Lower leg skin (tissue), 3 donors: ENCODE measurements around the gene SPRED2.

Experiments used
- CTCF ChIP-seq, 3 donors: fragments of 450-650 bp; IDR thresholded peaks; one replicate each; pipeline ENCODE4 v1.5.1; 2016; ENCODE audit warnings: antibody characterized with exemption in 3 of 3, mild to moderate bottlenecking in 3 of 3, moderate library complexity in 2 of 3
- POLR2A ChIP-seq, 2 donors: fragments of 450-650 bp; IDR thresholded peaks; one replicate each; pipeline ENCODE4 v1.6.1; 2016 to 2017; ENCODE audit warnings: antibody characterized with exemption in 2 of 2, mild to moderate bottlenecking in 1 of 2, moderate library complexity in 1 of 2

GRCh38 chr2:65349863-65350262, 82.5 kb downstream of the SPRED2 start:
- no peak for TF ChIP-seq CTCF (IDR thresholded peaks at IDR 0.05)
- TF ChIP-seq POLR2A (IDR thresholded peaks at IDR 0.05) = no peak
